ENCODE data around the gene GGTLC1.

- TF ChIP-seq CTCF (IDR thresholded peaks at IDR 0.05; ENCODE audit: borderline replicate concordance, extremely low read depth, low read length, poor library complexity, severe bottlenecking) (no peak), EZH2 (IDR thresholded peaks at IDR 0.05; ENCODE audit: borderline replicate concordance, low read depth, low read length, severe bottlenecking) (no peak)
Measured at GRCh38 chr20:23966927-23967615, 21.5 kb downstream of the GGTLC1 start.
